ENCODE measurements around the gene STPG3. TPM values are rescaled to one million over a fixed set of nuclear protein-coding genes. Genes with fewer than 3 reads are reported as not detected.

Gene STPG3
- total and polyA plus RNA-seq, 2 of the 13 experiments (the other 11 are each of a cell fraction or from before 2014, with no cell fraction given), result not detected

- TF ChIP-seq ZNF232 (CRISPR knock-in tag; IDR thresholded peaks at IDR 0.05; ENCODE audit: borderline replicate concordance) (peak; percentile 26; the same call in 1 of the 2 replicates), GTF3A (CRISPR knock-in tag; conservative IDR thresholded peaks at IDR 0.05) (no peak), POLR2A (IDR thresholded peaks at IDR 0.05; ENCODE audit: insufficient read depth in 1 of 2, low read depth in 2 of 2, low read length in 2 of 2) (no peak; a peak in 1 of 4 replicates), ZNF567 (CRISPR knock-in tag; IDR thresholded peaks at IDR 0.05; ENCODE audit: borderline replicate concordance) (0 out of 2 replicates have a peak, but pooled peaks have one; percentile 66), ZZZ3 (CRISPR knock-in tag; IDR thresholded peaks at IDR 0.05; ENCODE audit: borderline replicate concordance) (no peak), FOXK2 (IDR thresholded peaks at IDR 0.05) (no peak), ZNF644 (CRISPR knock-in tag; IDR thresholded peaks at IDR 0.05; ENCODE audit: low read depth) (no peak), CREBL2 (CRISPR knock-in tag; IDR thresholded peaks at IDR 0.05; ENCODE audit: borderline replicate concordance) (peak; percentile 63; the same call in 1 of the 2 replicates), SNAPC2 (CRISPR knock-in tag; IDR thresholded peaks at IDR 0.05) (no peak), ATM (IDR thresholded peaks at IDR 0.05; ENCODE audit: borderline replicate concordance) (no peak), CTCF (CRISPR knock-in tag; IDR thresholded peaks at IDR 0.05) (peak; percentile 50), ARNT (IDR thresholded peaks at IDR 0.05) (no peak), ZIK1 (CRISPR knock-in tag; IDR thresholded peaks at IDR 0.05; ENCODE audit: borderline replicate concordance, low read depth) (peak; percentile 82), CBFB (CRISPR knock-in tag; IDR thresholded peaks at IDR 0.05) (no peak), TBX3 (IDR thresholded peaks at IDR 0.05; ENCODE audit: borderline replicate concordance) (no peak), ELF1 (CRISPR knock-in tag; IDR thresholded peaks at IDR 0.05) (peak; percentile 49), ZNF276 (CRISPR knock-in tag; IDR thresholded peaks at IDR 0.05; ENCODE audit: low read depth) (no peak; the same call in 1 of the 2 replicates), RELA (CRISPR knock-in tag; IDR thresholded peaks at IDR 0.05) (no peak), ZNF598 (CRISPR knock-in tag; IDR thresholded peaks at IDR 0.05; ENCODE audit: borderline replicate concordance) (no peak), ZBTB4 (CRISPR knock-in tag; IDR thresholded peaks at IDR 0.05; ENCODE audit: borderline replicate concordance) (no peak), ZNF572 (CRISPR knock-in tag; IDR thresholded peaks at IDR 0.05) (peak; percentile 51; the same call in 1 of the 2 replicates)
Observed at GRCh38 chr9:137217276-137218211, 33.5 kb upstream of the STPG3 start (continued).

Data from HepG2 (cell line).